SK-N-DZ (cell line): ENCODE results near the gene PCSK2.

Experiments
- DNase-seq: peaks from one replicate; pipeline ENCODE4 v3.0.0-alpha.2; 2015; ENCODE audit warnings: low spot score

PCSK2 gene

GRCh38 chr20:17327185-17328148 lies 100.6 kb downstream of the PCSK2 start:
- DNase-seq: no peak

GRCh38 chr20:17334932-17335331 lies 108.1 kb downstream of the PCSK2 start:
- DNase-seq: no peak

- no peak for DNase-seq
Measured at GRCh38 chr20:17339000-17339399, 112.2 kb downstream of the PCSK2 start.

- no peak for DNase-seq
Measured at GRCh38 chr20:17343091-17343490, 116.3 kb downstream of the PCSK2 start.

GRCh38 chr20:17343656-17344452 lies 117.0 kb downstream of the PCSK2 start:
- DNase-seq: no peak

- no peak for DNase-seq
Measured at GRCh38 chr20:17344790-17345189, 118.0 kb downstream of the PCSK2 start.

- DNase-seq: no peak
Measured at GRCh38 chr20:17345321-17345720, 118.5 kb downstream of the PCSK2 start.

GRCh38 chr20:17350321-17350720 lies 123.5 kb downstream of the PCSK2 start:
- DNase-seq: no peak

GRCh38 chr20:17357238-17357637 lies 130.4 kb downstream of the PCSK2 start:
- no peak for DNase-seq

GRCh38 chr20:17358854-17359253 lies 132.0 kb downstream of the PCSK2 start:
- no peak for DNase-seq

GRCh38 chr20:17364681-17365080 lies 137.8 kb downstream of the PCSK2 start:
- no peak for DNase-seq

GRCh38 chr20:17365831-17366230 lies 139.0 kb downstream of the PCSK2 start:
- DNase-seq: no peak

- DNase-seq: no peak
Measured at GRCh38 chr20:17369506-17369905, 142.7 kb downstream of the PCSK2 start.

- DNase-seq: no peak
Measured at GRCh38 chr20:17372806-17373440, 146.1 kb downstream of the PCSK2 start.

GRCh38 chr20:17374086-17374485 lies 147.2 kb downstream of the PCSK2 start:
- no peak for DNase-seq

- no peak for DNase-seq
Measured at GRCh38 chr20:17376031-17376430, 149.2 kb downstream of the PCSK2 start.

- DNase-seq: no peak
Measured at GRCh38 chr20:17377231-17377630, 150.4 kb downstream of the PCSK2 start.

- DNase-seq: no peak
Measured at GRCh38 chr20:17379651-17380050, 152.8 kb downstream of the PCSK2 start.

GRCh38 chr20:17380801-17381200 lies 154.0 kb downstream of the PCSK2 start:
- no peak for DNase-seq

GRCh38 chr20:17381724-17382123 lies 154.9 kb downstream of the PCSK2 start:
- no peak for DNase-seq

- no peak for DNase-seq
Measured at GRCh38 chr20:17385798-17386197, 159.0 kb downstream of the PCSK2 start.

GRCh38 chr20:17390655-17391054 lies 163.8 kb downstream of the PCSK2 start:
- DNase-seq: no peak
